Measurements from ENCODE around the gene ZNF230. TPM values are rescaled to one million over a fixed set of nuclear protein-coding genes. Genes with fewer than 3 reads are reported as not detected.

Gene ZNF230
- total and polyA plus RNA-seq, 2 of the 8 experiments (the other 6 are each of a cell fraction or from before 2014, with no cell fraction given), result 1.5 to 3.6 TPM

DNA sequence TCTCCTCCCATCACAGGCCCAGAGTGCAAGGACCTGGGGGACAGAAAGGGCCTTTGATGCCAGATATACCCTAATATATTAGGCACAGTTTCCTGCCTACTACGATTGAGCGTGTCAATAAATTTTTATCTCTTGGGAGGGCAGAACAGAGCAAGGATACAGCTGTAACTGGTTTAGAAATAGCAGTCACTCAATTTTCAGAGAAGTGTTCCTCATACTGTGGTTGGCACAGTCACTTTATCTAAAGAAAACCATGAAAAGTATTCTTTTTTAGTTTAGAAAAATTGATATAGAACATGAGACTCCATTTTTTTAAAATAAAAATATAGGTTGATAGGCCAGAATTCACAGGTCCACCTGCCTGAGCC lies 19.2 kb upstream of the ZNF230 start (continued):
- TF ChIP-seq, protein P1, sequence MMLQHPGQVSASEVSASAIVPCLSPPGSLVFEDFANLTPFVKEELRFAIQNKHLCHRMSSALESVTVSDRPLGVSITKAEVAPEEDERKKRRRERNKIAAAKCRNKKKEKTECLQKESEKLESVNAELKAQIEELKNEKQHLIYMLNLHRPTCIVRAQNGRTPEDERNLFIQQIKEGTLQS (IDR thresholded peaks at IDR 0.05; ENCODE audit: insufficient read depth, low read depth, low read length), result no peak
- TF ChIP-seq CREB1 (IDR thresholded peaks at IDR 0.05), result no peak

Measured in H1 (cell line).